HG02678 (cell line): ENCODE data around the gene LLGL2.
A peak's percentile ranks its signal among the peaks of the same experiment; 100 is the strongest.
"Not testable (repeated sequence)": the region's sequence is repeated elsewhere in the genome, so short reads cannot be mapped to it uniquely, and the experiment has no call there.

ENCODE experiments used
- ATAC-seq: cut with Tn5 transposase; IDR thresholded peaks from one replicate; pipeline ENCODE4 v1.9.1; 2021; ENCODE audit warnings: mild to moderate bottlenecking, moderate library complexity; ENCODE audit not compliant: unreplicated experiment

LLGL2 gene

DNA sequence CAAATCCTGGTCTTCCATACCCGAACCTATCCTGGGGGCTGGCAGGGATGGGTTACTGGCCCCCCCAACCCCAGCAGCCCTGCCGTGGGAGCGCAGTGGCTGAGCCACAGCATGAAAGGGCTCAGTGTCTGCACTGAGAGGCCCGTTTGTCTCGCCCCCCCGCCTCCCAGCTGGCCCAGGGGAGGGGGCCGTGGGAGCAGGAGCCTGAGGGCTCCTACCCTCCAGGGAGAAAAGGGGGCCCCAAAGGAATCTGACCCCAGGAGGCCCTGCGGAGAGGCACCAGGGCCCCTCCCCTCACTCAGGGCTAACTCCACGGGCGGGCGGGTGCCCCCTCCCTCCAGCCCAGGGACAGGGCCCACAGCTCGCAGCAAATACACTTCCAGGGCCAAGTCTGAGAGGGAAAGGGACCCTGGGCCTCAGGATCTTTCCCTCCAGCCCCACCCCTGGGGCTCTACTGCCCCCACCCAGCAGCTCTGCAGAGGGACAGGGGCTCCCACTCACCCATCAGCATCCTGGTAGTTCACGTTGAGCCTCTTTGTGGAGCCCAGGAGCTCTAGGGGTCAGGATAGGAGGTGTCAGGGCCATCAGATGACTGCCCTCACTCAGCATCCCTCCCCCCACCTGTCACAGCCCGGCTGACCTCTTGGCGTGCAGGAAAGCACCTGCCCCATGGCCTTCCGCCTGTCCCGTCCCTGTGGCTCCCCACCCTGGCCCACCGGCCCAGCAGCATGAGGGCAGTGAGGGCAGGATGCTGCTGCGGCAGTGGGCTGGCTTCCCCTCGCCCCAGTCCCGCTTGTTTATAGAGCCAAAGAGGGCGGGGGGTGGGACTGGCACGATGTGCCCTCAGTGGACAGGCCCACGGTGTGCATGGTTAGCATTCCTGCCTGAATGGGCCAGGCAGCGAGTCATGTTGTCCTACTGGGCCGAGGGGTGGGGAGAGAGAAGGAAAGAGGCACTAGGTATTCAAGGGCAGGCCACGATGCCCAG is 17.5 kb upstream of the LLGL2 start:
- no peak for ATAC-seq

DNA sequence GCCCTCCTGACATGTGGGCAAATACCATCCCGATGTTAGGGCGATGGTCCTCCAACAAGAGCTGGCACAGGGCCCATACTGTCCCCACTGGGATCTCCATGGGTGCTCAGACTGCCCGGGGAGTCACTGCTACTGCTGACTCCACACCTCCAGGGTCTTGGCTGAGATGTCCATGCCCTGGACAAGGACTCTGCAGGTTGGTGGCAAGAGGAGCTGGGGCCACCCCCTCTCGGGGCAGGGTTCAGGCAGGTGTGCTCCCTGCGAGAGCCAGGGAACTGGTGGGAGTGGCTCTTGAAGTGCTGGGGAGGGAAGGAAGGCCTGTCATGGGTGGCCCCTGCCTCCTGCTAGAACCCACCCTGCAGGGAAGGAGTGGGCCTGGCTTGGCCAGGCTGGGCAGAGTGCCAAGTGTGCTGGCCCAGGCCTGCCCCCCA is 16.6 kb upstream of the LLGL2 start:
- ATAC-seq, result no peak

DNA sequence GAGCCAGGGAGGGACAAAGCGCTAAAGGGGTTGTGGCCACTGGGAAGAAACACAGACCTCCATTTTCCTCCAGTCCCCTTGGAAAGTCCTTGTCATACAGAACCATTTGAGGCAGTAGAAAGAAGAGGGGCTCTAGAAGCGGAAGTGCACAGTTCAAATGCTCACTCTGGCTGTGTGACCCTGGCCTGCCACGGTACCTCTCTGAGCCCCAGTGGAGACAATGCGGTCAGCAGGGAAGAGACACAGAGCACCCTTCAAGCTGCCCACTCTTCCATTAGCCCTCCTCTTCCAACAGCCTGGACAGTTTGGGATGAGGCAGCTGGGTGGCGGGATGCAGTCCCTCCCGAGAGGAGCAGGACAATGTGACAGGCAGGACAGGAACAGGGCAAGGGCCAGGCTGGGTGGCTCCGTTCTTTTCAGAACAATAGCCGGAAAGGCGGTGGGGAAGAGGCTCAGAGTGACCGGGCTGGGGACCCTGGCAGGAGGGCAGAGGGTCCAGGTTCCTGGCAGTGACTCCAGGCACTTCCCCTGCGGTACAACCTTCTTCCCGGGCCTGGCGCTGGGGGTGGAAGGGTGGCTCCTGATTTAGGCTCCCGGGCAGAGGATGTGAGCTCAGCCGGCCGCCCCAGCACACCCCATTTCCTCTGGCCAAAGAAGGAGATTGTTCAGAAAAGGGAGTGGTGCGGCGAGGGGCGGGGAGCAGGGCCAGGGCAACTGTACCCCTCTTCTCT is 15.8 kb upstream of the LLGL2 start:
- ATAC-seq, result no peak

DNA sequence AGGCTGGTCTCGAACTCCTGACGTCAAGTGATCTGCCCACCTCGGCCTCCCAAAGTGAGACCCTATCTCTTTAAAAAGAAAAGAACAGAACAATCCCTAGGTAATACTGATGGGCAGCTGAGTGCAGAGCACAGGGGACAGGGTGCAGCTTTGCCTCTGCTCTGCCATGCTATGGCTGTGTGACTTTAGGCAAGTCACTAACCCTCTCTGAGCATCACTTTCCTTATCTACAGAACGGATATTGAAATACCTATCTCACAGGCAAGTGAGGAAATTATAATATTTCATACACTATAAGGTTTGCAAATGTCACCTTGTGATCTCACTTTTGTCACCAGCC is 14.3 kb upstream of the LLGL2 start:
- ATAC-seq, result no peak

DNA sequence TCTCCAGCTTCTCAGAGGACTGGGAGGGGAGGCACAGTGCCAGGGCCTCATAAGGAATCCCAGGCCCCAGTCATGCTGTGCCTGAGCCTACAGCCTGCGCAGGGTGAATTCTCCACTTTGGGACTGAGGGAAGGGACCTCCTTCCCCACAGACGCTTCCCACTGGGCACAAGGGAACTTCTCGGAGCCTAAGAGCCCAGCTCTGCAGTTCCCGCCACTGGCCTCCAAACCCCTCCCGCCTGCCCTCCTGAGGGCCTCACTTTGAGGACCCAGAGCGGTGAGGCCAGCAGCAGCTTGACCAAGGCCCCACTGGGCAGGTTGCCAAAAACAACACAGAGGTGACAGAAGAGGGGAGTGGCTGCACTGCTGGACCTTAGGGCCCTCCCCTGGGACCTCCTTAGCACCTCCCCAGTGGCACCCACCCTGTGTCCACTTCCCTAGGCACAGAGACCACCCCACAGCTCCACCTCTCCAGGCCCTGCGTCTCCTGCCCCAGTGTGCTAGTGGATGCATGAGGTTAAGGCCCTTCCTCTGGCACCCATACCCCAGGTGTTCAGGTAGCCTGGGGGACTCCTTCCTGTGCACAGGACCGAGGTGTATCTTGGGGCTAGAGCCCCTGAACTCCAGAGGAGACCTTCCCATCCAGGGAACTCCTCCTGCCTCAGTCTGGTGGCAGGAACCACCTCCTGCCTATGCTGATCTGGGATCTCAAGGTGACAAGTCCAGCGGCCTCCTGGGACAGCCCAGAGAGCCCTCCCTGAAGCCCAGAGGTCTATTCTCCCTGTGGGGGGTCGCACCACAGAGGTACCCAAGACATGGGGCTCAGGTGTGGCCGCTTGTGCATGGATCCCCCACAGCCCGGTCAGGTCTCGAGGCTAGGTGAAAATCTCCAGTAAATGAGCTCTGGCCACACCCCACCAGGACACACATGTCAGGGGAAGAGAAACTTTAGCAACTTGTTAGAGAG is 13.6 kb upstream of the LLGL2 start:
- ATAC-seq, result no peak

DNA sequence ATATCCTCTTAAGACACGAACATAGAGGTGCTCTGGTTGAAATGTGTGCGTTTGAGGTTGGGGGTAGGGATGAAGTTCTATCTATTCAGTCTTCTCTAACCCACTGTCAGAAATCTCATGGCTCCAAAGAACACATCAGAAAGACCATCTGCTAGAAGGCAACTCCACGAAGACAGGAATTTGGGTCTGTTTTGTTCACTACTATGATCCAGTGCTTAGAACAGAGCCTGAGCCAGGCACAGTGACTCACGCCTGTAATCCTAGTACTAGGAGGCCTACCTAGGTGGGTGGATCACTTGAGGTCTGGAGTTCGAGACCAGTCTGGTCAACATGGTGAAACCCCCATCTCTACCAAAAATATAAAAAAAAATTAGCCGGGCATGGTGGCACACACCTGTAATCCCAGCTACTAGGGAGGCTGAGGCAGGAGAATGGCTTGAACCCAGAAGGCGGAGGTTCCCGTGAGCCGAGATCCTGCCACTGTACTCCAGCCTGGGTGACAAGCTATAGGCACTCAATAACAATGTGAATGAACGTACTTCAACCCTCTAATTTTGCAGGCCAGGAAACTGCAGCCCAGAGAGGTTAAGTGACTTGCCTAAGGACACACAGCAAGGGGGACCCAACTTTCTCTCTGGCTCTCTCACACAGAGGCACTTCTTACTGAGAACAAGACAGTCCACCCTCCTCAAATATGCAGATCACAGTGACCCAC is 12.4 kb upstream of the LLGL2 start:
- no peak for ATAC-seq

DNA sequence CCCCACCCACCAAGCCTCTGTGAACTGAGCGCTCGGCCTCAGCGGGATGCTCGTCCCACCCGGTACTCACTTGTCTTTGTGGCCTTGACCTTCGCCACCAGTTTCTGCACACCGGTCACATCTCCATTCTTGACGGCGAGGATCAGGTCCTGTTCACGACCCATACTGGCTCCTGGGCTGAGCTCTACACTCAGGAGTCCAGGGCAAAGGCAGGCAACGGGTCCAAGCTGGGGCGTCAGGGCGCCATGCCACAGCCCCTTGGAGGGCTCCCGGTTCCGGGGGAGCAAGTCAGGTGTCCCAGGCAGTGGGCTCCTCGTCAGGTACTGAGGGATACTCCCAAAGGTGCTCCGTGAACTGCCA is 11.9 kb upstream of the LLGL2 start:
- no peak for ATAC-seq

DNA sequence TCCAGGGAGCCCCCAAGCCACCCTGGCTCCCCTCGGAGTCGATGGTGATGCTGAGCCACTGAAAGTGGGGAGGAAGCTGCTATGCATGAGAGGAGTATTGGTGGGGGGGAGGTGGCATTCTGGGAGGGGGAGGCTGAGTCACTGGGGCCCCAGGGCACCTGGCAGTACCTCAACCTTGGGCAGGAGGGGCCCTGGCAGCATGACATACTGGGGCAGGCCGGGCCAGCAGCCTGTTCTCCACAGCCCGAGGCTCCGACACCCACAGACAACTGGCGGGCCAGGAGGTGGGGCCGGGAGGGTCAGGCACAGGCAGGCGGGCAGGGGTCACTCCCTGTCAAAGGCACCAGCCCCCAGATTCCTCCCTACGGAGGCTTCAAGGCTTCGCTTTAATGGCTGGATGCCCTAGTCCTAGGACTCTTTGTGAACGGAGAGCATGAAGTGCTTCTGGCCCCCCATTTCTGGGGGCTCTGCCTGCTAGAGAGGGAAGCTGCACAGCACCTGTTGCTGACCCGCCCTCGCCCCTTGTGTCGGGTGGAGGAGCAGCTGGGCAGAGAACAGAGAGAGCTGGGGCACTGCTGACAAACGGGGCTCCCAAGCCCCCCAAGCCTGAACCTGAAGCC is 11.1 kb upstream of the LLGL2 start:
- ATAC-seq, result no peak

DNA sequence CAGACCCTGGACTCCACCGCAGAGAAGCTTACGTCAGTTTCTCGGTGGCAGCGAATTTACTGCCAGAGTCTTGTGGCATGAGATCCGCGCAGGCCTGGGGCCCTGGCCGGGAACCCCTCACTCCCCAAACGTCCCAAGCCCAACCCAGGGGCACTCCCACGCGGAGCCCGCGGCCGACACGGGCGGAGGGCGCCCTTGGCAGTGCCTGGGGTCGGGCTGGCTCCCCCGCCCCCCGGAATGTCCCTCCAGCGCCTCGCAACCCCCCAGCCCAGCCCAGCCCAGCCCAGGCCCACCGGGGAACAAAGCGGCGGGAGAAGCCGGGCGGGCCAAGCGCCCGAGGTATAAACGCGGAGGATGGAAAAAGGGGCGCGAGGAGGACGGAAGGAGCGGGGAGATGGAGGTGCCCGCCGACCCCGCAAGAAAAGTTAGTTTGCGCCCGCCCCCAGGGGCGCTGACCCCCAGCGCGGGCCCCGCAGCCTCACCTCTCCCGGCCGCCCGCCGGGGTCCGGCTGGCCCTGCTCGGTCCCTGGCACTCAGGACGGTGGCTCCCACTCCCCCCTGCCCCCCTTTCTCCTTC is 10.5 kb upstream of the LLGL2 start:
- ATAC-seq, result no peak

DNA sequence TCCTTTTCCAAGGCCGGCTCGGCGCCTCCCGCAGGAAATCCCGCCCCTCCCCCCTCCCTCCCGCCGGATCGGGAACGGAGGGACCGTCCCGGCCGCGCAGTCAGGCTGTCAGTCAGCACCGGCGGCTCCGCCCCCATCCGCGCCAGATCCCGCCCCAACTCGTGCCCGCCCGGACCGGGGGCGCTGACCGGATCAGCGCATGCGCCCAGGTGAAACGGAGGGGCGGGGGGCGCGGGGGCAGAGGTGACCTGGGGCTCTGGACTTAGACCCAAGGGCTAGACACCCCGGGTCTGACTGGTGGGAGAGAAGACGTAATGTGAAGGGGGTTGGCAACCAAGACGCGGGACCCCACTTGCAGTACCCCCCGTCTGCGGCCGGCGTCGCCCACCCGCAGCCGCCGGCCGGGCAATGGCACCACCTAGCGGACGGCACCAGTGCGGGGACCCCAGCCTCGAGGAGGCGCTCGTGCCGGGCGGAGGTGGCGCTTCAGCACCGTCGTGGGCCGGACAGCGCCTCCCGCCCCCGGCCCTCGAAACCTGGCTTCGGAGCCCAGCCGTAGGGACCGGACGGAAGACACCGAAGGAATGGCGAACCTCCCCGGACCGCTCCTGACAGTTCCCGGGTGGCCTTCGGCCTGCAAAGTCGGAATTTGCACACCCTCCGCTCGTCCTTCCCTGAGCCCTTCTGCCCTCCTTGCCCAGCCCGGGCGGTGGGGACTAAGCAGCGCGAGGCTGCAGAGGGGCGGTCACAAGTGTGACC is 9.8 kb upstream of the LLGL2 start, which contains the start of gene CASKIN2:
Gene CASKIN2 (minus strand): TSS at position 42 of the 759 bp plus-strand sequence. CDS start 1,733 bp downstream, outside the sequence.
- ATAC-seq, result peak; percentile 38

DNA sequence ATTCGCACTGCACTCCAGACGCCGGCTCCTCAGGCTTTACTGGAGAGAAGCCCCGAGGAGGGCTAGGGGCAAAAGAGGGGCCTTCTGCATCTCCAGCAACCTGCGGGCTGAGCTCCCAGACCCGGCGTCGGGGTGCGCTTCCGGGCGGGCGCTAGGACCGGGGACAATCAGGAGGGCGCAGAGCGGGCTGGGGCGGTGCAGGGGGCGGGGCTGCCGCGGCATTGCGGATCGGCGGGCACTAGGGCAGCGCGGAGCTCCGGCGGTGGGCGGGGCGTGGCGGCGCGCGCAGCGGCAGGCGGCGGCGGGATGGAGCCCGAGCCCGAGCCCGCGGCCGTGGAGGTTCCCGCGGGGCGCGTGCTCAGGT is 9.3 kb upstream of the LLGL2 start, which contains the start of gene TSEN54:
Gene TSEN54 (plus strand): TSS at position 274 of the 364 bp plus-strand sequence. CDS start 33 bp downstream, at position 307.
- ATAC-seq, result peak; percentile 78

DNA sequence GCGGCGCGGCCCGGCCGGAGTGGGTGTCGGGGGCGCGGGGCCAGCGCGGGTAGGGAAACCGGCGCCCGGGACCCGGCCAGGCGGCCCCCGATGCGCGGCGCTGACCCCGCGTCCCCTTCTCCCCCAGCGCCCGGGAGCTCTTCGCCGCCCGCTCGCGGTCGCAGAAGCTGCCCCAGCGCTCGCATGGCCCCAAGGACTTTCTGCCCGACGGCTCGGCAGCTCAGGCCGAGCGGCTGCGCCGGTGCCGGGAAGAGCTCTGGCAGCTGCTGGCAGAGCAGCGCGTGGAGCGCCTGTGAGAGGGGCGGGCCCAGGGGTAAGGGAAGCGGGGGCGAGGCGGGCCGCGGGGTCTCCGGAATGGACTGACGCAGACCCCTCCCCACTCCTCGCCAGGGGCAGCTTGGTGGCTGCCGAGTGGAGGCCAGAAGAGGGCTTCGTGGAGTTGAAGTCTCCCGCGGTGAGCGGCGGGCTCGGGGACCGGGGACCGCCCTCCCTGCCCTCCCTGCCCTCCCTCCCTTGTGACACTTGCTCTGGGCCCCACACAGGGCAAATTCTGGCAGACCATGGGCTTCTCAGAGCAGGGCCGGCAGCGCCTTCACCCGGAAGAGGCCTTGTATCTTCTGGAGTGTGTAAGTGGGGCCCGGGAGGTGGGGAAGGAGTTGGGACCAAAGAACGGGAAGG is 8.7 kb upstream of the LLGL2 start:
- peak; percentile 20 for ATAC-seq

DNA sequence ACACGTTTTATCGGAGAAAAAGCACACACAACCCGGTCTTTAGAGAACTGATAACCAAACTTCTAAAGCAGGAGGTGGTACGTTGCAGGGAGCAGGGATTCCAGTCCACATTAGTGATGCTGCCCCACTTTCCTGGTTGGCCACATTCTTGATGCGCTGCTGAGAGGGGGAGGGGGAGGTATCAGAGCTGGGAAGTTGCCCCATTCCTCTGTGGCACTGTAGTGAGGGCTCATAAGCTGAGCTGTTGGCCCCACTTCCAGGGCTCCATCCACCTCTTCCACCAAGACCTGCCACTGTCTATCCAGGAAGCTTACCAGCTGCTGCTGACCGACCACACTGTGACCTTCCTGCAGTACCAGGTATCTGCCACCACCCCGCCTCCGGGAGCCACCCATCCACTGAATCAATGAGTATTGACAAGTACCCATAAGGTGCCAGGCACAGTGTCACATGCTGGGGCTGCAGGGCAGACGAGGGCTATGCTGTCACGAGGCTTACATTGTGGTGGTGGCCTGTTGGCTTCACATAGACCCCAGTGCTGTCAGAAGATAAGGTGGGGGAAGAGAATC is 8.1 kb upstream of the LLGL2 start:
- ATAC-seq, result no peak

DNA sequence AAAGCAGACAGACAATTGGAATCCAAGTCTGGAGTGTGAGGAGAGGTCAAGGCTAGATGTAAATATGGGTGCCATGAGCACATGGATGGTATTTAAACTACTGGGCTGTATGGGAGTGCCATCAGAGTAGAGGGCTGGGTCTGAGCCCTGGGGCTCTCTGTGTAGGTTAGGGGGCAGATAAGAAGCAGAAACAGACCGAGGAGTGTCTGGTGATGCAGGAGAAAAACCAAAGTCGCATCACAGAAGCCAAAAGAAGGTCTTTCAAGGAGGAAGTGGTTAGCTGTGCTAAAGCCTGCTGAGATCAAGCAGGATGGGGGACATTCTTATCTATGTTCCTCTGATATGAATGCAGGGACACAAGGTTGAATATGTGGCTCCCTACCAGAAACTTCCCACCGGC is 7.3 kb upstream of the LLGL2 start:
- no peak for ATAC-seq

DNA sequence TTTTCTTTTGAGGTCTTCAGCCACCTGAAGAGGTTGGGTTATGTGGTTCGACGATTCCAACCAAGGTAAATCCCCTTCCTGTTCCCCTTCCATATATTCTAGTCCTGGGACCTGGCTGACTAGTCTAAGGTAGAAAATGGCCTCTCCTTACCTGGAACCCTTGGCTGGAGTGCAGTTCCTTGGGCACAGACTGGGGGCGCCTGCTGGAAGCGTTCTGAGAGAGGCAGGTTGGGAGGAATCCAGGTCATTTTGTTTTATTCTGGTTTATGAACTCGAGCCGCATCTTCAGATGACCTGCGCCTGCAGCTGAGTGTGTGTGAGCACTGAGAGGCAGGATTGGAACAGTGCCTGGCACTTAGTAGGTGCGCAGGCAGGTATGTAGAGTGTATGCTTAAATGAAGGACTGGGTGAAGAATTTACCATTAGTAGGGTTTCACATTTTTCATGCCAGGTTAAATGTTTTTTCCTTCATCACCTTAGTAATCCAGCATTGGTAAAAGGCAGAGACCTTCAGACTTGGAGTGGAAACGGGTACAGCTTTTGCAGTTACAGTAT is 6.4 kb upstream of the LLGL2 start:
- no peak for ATAC-seq

DNA sequence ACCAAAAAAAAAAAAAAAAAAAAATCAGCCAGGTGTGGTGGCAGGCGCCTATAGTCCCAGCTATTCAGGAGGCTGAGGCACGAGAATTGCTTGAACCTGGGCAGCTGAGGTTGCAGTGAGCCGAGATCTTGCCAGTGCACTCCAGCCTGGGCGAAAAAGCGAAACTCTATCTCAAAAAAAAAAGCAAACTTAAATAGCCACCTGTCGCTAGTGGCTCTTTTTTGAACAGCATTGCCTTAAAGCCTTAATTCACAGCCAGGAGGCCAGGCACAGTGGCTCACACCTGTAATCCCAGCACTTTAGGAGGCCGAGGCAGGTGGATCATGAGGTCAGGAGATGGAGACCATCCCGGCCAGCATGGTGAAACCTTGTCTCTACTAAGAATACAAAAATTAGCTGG is 5.1 kb upstream of the LLGL2 start:
- ATAC-seq, result not testable (repeated sequence)

DNA sequence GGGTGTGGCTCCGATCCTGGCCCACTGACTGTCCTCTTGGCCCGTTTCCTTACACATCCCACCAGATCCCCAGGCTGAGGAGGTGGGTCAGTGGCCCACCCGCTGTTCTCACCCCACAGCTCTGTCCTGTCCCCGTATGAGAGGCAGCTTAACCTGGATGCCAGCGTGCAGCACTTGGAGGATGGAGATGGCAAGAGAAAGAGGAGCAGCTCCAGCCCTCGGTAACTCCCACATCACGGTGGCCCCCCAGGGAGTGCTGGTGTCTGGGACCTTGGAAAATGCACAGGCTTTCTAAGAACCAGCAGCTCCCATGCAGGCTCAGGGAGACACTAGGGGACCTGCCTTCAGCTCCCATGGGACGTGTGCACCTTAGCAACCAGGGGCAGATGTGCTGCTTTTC is 4.2 kb upstream of the LLGL2 start:
- ATAC-seq, result no peak
